RPMI8226 (cell line): ENCODE results near the gene GP1BB.

Experiments
- DNase-seq: peaks from one replicate; pipeline ENCODE4 v3.0.0-alpha.2; 2015

GP1BB gene

DNA sequence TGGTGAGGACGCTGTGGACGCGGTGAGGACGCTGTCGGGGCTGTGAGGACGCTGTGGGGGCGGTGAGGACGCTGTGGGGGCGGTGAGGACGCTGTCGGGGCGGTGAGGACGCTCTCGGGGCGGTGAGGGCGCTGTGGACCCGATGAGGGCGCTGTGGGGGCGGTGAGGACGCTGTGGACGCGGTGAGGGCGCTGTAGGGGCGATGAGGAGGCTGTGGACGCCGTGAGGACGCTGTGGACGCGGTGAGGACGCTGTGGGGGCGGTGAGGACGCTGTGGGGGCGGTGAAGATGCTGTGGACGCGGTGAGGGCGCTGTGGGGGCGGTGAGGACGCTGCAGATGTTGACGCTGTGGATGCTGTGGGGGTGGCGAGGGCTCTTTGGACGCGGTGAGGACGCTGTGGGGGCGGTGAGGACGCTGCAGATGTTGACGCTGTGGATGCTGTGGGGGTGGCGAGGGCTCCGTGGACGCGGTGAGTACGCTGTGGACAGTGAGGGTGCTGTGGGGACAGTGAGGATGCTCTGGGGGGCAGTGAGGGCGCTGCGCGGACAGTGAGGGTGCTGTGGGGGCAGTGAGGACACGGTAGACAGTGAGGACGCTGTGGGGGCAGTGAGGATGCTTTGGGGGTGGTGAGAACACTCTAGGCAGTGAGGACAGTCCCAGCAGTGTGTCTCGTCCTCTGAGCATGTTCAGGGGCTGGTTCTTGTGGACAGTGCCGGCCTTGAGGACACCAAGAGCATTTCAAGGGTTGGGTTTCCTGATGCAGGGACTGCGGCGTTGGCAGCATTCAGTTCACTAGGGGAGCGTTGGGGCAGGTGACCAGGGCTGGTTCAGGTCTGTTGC, 4.2 kb downstream of the GP1BB start:
- DNase-seq, result no peak

GRCh38 chr22:19728271-19728670, 4.9 kb downstream of the GP1BB start:
- DNase-seq, result no peak

DNA sequence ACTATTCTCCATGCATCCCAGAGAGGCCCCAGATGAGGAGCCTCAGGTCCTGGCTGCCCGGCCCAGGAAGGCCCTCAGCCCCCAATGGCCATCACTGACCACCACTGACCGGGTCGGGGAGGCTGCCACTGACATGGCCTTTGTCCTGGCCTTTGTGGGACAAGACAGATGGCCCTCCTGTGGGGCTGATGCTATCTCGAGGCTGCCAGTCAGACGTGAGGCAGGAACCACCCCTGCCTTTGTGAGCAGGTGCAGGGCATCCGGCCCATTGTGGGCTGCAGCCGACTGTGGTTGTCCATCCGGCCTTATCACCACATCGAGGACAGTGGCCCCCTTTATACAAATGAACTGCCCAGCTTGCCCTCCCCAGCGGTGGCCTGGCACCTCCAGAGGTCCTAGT, 5.5 kb downstream of the GP1BB start:
- DNase-seq, result no peak

DNA sequence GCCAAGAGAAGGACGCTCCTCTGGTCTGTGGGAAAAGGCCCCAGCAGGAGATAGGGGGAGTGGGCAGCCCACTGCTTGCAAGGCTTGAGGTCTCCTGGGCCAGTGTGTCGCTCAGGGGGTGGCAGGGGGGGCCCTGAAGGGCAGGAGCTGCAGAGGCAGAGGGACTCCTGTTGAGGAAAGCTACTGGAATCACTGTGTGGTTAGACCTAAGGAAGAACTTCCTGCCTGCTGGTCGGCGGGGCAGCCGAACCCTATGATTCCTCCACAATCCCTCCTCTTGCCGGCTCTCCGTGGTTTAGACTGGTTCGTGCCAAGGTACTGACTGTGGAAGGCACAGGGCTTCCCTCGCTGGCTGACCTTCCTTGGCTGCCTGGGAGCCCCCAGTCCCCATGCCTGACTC, 6.2 kb downstream of the GP1BB start:
- DNase-seq, result no peak

- no peak for DNase-seq
Measured at GRCh38 chr22:19730198-19730597, 6.9 kb downstream of the GP1BB start.

GRCh38 chr22:19730655-19731360, 7.5 kb downstream of the GP1BB start:
- DNase-seq, result peak; percentile 46

- DNase-seq, result no peak
Measured at GRCh38 chr22:19731361-19732135, 8.2 kb downstream of the GP1BB start.

- no peak for DNase-seq
Measured at GRCh38 chr22:19732403-19733113, 9.2 kb downstream of the GP1BB start.

DNA sequence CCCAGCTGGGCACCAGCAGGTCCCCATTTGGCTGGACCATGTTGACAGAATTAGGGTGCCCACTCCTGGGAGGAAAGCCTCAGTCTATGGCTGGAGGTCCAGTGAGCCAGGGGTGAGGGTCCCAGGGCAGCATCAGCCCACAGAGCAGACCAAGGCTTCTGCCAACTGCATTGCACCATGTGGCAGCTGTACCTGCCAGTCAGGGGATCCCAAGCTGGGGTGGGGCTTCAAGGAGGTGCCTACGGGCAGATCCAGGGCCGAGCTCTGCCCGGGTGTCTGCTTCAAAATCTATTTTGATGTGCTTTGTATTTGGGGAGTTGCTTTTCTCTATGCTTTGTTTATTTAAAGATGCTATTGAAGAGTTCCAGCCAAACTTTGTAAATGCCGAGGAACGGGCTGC, 10.4 kb downstream of the GP1BB start:
- no peak for DNase-seq

GRCh38 chr22:19734163-19734562, 10.8 kb downstream of the GP1BB start:
- DNase-seq, result no peak

- DNase-seq, result no peak
Measured at GRCh38 chr22:19734837-19735382, 11.6 kb downstream of the GP1BB start.

DNA sequence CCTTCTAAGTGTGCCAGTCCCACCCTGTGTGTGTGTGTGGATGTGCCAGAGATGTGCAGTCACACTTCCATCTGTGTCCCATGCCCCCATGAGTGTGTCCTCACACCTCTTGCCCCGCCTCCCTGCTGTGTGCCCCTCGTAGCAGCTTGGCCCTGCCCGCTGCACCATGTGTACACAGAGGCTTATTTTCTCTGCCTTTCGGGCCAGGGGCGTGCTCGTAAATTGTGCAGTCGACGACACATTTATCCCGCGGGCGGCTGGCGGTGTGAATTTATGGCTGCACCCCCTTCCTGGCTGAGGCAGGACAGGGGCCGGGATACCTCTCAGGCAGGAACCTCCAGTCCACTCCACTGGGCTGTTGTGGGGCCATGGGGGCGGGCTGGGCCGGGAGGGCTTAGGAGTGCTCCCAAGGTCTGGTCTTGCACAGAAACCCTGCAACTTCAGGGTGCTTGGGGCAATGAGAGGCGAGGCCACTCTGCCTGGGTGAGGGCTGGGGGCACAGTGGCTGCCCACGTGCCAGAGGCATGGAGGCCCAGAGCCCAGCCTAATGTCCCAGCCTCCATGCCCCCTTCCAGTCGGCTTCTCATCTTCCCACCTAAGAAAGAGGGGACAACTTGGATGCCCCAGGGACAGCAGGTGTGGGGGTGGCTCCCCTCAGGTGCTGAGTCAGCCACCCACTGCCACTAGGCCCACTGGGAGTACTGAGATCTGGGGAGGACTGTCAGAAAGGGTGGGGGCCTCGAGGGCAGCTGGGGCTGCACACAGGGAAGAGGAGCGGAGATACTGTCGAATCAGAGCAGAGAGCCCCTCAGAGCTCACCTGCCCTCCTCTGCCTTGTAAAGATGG, 12.5 kb downstream of the GP1BB start:
- DNase-seq, result no peak

DNA sequence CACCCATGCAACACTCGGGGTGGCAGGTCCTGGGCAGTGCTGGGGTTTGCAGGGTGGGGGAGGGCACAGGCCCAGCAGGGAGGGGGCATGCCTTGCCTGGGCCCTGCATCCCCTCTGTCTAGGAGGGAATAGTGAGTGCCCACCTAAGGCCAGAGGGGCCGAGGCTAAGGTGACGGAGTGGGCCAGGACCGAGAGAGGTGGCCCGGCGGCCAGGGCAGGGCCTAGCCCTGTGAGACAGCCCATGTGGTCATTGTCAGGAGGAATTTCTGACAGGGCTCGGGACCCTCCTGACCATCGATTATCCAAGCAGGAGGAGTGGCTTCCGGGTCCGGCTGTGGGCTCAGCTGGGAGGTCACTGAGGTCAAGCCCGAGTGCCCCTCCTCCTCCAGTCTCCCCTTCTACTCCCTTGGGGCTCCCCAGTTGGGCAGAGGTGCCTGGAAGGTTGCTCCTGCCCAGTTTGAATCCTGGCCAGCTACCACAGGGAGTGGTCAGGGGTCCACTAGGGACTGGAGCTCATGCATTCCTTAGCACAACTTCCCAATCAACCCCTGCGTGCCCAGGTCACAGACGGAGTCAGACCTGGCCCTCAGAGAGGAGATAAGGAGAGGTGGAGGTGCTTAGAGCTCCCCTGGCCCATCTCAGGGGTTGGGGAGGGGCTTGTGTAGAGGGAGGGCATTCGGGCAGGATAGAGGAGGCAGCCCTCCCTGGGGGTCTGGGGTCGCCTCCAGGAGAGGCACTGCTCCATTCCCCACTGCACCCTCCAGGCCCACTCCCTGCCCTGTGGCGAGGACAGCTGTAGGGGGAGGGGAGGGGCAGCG, 14.7 kb downstream of the GP1BB start:
- no peak for DNase-seq

DNA sequence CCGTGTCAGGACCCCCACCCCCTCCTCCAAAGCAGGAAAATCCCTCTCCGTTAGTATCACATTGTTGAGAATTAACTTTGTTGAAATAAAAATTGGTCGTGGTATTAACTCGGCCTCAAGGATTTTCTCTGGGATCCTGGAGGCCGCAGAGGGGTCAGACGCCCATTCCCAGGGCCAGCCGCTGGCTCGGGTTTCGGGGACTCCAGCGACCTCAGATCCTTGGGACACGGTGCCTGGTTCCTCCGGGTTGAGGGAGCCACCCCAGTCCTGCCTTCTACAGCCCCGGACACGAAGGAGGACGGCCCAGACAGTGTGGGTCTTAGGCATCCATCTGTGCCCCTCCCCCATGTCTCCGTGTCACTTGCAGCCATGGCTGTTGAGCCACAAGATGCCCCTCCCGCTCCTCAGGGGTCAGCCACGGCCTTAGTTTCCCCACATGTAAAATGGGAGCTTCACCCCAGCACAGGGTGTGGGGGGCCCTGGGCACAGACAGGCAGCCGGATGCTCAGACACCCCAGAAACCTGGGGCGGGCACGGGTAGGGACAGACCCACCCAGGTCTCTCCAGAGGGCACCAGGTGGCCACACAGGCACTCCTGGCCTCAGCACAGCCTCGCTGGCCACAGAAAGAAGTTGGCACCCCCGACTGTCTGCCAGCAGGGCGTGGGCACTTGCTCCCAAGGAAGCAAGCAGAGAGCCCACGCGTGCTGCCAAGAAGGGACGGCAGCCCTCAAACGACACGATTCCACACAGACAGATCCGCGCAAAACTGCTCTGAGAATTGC, 15.5 kb downstream of the GP1BB start:
- DNase-seq, result no peak

- no peak for DNase-seq
Measured at GRCh38 chr22:19739448-19739895, 16.1 kb downstream of the GP1BB start.

- DNase-seq, result no peak
Measured at GRCh38 chr22:19739911-19740449, 16.6 kb downstream of the GP1BB start.

GRCh38 chr22:19740586-19740985, 17.2 kb downstream of the GP1BB start:
- DNase-seq, result no peak

DNA sequence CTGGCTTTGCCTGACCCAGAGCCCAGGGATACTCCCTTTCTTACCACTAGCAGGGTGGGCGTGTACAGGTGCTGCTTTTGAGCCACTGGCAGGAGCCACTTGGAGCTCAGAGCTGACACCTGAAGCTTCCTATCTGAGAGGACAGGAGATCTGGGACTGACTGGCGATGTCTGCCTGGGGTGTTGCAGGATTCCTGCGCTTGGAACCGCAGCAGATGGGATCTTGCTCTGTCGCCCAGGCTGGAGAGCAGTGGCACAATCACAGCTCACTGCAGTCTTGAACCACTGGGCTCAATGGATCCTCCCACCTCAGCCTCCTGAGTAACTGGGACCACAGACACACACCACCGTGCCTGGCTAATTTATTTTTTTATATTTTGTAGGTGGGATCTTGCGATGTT, 17.7 kb downstream of the GP1BB start:
- no peak for DNase-seq
